Stimulated activated CD8-positive, alpha-beta memory T cell treated with anti-CD3 and anti-CD28 coated beads, Interleukin-15, amount 100 ng/mL, for 1 hour (primary cell): ENCODE measurements around the gene EFCAB9.

Source experiments
- DNase-seq: peaks from one replicate; pipeline ENCODE4 v3.0.0-alpha.2; 2020; ENCODE audit warnings: low read depth

EFCAB9 gene

DNA sequence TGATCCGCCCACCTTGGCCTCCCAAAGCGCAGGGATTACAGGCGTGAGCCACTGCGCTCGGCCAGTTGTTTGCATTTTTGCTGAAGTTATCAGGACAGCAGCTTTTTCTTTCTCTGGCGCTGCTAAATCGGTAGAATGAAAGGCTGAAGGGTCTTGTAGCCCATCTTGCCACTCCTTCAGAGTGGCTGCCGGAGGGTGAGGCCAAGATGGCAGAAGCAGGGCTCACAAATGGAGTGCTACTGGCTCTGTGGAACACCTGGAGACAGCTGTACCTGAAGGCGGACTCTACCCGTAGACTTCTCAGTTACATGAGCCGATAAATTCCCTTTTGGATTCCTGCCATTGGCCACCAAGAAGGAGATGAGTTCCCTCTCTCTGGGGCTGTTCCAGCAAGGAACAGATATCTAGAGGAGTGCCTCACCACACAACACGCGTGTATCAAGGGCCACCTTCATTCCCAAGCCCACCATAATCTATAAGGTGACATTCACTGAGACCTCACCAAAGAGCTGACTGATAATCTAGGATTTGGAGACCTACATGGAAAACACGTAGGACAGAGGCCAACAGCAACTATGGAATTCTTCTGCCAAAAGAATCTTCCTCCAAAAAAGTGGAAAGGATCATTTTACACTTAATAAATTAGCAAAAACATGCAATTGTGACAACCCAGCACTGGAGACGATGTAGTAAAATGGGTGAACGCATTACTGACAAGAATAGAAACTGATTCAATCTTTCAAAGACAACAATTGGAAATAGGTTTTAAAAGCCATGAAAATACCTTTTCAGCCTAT is 27.7 kb upstream of the EFCAB9 start:
- DNase-seq = no peak

DNA sequence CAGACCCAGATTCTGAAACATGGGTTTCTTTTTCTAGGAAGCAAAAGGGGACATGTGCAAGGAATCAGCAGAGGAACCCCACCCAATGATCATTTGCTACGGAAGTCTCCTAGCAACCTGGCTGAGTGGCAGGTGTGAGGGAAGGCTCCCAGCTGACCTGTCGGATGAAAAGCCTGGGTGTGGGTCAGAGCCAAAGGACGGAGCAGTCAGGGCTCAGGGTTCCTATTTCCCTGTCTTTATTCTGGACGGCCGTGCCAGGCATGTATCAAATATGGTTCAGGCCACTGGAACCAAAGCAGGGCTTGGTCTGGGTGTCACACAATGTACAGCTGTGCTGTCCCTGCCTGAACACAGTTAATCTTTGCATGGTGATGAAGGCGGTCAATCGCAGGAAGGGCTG is 26.1 kb upstream of the EFCAB9 start:
- DNase-seq = no peak

DNA sequence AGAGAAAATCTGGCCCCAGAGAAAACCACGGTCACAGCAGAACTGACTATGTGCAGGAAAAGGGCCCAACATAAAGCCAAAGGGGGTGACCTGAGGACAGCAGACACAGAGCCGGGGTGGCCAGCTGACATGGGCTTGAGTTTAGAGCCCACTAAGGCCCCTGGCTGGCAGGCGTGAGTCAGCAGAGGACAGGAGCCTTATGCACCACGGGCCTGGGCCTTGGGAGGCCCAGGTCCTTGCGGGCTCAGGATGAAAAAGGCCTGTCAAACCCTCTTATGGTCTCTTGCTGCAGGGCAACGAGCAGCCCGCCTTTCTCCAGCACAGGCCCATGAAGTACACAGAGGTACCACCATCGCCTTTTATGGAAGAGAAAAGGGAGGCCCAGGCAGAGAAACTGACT is 25.7 kb upstream of the EFCAB9 start:
- no peak for DNase-seq

DNA sequence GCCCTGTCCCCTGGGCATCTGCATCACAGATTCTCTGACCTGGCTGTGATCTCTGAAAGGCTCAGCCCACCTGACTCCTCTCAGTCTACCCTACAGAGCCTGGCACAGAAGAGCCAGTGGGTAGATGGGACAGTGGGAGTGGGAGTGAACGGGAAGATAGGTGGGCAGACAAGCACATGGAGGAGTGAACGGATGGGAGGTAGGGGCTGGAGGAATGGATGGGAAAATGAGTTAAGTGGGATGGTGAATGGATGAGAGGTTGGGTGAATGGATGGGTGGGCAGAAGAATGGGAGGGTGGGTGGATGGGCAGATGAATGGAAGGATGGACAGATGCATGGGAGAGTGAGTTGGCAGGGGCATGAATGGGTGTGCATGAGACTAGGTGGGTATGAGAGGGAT is 24.8 kb upstream of the EFCAB9 start:
- no peak for DNase-seq

DNA sequence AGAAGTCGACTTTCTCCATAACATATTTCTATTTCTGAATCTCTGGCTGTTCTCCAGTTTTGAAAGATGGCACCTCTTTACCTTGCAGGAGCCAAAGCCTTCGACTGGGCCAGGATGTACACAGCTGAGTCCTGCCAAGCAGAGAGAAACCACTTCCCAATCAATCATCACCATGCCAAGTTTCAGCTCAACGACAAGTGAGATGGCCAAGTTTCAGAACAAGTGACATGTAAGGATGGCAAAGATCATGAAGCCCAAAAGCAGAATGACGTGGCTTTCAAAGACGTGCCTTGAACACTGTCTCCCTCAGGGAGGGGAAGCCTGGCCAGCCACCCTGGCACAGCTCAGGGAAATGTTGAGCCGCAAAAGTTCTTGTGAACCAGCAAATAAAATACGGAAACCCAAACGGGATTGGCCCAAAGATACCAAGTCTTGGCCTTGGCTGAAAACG is 23.7 kb upstream of the EFCAB9 start:
- DNase-seq = no peak

DNA sequence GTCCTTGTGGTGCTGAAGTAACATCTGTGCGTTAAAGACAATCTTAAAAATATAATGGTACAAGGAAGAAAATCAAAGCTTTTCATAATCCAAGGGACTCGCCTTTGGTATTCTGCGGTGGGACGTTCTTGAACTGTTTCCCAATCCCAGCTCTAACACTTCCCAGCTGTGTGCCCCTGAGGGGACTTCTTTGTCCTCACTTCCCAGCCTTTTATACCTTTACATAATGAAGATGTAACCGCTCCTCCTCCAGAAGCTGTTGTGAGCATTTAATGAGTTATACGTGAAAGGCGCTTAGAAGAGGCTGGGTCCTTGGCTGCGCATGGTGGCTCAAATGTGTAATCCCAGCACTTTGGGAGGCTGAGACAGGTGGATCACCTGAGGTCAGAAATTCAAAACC is 22.9 kb upstream of the EFCAB9 start:
- no peak for DNase-seq

DNA sequence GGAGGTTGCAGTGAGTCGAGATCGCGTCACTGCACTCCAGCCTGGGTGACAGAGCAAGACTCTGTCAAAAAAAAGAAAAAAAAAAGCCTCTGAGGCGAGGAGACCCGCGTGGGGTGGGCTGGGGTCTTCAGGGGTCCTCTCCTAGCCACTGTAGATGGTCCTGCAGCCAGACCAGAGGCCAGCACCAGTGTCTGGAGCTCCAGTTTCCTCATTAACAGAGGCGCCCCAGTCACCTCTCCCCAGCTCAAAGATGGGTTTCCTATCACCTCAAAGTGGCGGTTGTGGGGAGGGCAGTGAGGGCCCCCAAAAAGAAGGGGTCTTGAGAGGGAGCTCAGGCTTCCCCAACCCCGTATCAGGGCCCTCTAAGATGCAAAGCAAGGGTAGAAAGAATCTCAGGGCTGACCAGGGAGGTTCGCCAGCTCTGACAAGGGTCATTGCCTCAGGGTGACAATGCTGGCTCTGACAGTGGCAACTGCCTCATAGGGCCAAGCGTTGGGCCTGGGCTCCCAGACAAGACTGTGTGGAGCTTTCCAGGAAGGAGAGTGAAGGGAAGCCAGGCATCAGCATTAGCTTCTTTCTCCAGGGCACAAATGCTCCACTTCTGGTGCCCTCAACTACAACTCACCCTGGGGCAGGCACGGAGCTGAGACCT is 20.9 kb upstream of the EFCAB9 start:
- no peak for DNase-seq

DNA sequence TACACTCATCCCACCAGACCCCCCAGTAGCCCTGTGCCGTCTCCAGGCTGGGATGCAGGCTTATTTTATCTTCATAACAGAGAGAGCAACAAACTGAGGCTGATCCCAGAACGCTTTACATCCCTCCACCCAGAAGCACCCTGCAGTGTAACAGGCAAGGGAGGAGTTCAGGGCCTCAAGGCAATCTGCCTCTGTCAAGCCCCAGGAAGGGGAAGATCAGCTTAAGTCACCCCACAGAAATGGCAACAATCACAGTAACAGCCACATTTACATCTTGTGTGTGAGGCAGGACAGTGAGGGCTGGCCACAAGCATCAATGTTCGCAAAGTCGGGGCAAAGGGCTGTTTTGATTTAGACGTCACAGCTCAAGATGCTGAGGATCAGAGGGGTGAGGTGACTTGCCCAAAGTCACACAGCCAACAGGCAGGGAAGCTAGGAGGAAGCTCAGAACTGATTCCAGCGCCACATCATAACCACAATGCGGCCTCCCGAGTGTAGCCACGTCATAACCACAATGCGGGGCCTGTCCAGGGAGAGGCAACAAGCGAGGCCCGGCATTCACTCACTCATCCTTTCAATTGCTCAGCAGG is 20.3 kb upstream of the EFCAB9 start:
- DNase-seq = peak; percentile 37

DNA sequence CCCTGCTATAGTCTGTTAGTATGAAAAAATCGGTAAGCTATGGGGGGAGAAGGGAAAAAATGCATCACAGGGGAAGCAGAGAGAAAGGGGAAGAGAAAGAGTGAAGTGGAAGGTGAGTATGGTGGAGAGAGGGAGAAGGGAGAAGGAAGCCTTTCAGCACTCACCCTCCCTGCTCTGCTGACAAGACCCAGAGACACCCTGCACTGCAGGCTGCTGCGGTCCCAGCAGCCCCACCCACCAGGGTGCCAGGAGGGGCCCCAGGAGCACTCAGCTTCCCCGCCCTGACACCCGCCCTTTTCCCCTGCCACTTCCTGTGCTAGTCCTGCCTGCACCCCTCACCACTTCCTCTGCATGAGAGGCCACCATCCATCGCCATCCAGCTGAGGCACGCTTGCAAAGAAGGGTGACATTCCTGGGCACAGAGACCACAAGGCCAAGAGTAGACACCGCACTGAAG is 18.7 kb upstream of the EFCAB9 start:
- peak; percentile 76 for DNase-seq

DNA sequence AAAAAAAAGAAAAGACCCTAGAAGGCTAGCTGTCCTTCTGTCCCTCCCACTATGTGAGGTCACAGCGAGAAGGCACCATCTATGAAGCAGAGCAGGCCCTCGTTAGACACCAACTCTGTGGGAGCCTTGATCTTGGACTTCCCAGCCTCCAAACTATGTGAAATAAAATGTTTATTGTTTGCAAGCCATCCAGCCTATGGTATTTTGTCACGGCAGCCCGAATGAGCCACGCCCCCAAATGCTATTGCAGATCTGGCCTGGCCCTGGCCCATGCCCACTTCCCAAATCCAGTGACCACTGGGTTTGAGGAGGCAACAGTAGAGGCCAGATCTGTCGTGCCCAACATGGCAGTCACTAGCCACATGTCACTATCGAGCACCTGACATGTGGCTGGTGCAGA is 16.8 kb upstream of the EFCAB9 start:
- DNase-seq = no peak

DNA sequence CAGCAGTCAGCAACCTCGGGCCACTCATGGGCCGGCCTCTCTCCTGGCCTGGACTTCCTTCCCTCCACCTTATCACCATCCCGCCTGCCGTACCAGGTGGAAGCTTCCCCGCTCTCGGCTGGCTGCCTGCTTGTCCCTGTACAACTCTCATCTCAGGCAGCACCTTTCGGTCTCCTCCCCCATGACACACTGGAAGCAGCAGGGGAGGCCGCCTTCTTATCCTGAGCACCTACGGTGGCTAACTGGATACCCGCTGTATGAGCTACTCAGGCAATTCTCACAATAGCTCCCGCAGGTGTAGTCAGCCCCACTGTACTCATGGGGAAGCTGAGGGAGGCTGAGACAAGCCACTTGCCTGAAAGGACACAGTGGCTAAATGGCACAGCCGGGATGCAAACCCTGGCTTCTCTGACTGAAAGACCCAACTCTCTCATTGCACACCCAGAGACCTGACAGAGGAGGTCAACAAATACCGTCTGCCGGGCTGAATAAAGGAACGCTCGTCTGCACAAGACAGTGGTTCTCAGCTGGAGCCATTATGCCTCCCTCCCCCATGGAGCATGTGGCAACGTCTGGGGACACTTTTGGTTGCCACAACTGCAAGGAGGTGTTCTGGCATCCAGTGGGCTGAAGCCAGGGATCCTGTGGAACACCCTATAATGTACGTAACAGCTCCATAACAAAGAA is 15.5 kb upstream of the EFCAB9 start:
- DNase-seq = no peak

DNA sequence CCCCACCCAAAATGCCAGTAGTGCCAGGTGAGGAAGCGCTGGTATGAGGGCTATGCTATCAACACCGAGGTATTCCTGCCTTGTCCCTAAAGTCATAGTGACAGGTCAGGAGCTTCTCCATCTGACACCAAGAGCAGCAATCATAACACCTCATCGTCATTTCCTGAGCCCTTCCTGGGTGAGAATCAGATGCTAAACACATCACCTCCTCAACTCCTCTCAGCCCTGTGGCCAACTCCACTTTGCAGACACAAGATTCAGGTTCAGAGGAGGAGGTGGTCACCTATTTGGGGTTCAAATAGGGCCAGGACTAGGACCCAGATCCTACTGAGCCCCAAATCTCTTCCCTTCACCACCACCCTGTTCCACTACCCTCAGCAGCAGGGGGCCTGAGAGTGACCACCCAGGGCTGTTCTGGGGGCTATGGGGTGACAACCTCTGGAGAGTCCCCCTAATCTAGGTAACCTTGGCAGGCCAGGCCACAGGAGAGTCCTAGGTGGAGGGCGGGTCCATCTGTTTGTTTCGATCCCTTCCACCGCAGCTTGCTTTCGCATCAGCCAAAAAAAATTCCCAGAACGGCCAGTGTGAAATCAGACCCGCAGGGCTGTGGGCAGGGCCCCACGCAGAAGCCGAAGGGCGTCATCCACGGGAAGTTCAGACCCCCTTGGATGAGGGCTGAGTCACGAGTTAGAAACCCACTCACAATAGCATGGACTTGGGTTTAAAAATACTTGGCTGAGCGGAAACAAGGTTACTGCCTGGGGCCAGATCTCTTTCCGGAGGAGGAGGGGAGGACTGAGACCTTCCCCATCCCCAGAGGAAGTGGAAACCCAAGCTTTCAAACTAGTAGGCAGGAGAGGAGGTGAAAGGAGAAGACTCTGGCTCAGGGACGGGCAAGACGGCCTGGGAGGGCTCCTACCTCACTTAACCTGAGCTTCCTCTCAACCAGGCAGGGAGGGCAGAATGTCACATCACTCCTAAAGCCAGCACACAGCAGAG is 14.7 kb upstream of the EFCAB9 start:
- DNase-seq = no peak

DNA sequence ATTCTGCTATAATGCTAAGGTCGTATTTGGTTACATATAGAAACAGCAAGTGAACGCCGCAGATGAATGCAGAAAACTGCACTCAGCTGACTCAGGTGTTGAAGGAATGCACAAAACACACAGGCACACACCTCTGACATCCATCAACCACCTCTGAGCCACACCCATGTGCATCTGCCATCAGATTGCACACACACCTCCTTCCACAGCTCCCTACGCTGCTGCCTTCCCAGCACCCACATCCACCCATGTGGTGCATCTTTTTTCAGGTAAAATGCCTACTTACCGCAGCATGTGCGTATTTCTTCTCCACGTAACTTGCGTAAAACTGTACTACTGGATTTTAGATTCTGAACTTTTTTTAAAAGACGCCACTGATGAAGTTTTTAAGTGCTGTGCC is 13.0 kb upstream of the EFCAB9 start:
- no peak for DNase-seq

DNA sequence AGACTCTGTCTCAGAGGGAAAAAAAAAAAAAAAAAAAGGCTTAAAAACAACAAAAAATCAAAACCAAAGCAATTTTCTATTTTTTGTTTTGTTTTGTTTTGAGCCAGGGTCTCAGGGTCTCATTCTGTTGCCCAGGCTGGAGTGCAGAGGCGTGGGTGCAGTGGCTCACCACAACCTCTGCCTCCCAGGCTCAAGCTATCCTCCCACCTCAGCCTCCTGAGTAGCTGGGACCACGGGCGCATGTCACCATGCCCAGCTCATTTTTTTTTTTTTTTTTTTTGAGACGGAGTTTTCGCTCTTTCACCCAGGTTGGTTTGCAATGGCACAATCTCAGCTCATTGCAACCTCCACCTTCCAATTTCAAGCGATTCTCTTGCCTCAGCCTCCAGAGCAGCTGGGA is 11.7 kb upstream of the EFCAB9 start:
- no peak for DNase-seq

DNA sequence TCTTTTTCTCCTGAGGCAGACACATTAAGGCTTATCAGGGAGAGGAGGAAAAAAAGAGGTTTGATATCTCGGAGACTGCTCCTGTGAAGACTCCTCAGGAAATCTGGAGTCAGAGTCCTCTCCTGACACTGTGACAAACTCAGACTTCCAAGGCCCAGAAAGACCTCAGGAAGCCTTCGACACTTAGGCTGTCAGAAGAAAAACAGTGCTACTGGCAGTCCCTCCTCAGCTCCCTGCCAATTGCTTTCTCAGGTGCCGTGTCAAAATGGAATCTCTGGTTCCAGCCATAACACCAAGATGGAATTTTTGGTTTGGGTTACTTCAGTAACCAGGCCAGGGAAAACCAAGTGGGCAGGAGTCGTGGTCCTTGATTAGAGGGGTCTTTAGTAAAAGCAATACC is 10.1 kb upstream of the EFCAB9 start:
- no peak for DNase-seq

DNA sequence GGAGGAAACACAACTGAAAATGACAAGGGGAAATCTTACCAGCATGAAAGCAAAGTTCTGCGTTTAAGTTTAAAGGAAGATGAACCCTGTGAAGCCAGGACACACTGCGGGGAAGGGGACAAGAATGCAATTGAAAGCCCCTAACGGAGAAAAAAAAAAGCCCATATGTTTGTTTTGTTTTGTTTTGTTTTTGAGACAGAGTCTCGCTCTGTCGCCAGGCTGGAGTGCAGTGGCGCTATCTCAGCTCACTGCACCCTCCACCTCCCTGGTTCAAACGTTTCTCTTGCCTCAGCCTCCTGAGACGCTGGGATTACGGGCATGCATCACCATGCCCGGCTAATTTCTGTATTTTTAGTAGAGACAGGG is 8.9 kb upstream of the EFCAB9 start:
- no peak for DNase-seq

DNA sequence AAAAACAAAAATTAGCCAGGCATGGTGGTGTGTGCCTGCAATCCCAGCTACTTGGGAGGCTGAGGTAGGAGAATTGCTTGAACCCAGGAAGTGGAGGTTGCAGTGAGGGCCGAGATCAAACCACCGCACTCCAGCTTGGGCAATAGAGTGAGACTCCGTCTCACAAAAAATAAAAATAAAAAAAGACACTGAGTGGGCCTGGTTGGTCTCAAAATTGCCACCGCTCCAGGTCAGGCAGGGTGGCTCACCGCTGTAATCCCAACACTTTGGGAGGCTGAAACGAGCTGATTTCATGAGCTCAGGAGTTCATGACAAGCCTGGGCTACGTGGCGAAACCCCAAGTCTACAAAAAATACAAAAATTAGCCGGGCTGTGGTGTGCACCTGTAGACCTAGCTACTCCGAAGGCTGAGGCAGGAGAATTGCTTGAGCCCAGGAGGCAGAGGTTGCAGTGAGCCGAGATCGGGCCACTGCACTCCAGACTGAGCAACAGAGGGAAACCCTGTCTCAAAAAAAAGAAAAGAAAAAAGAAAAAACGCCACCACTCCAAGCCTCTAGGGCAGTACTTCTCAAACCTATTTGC is 7.8 kb upstream of the EFCAB9 start:
- DNase-seq = no peak

DNA sequence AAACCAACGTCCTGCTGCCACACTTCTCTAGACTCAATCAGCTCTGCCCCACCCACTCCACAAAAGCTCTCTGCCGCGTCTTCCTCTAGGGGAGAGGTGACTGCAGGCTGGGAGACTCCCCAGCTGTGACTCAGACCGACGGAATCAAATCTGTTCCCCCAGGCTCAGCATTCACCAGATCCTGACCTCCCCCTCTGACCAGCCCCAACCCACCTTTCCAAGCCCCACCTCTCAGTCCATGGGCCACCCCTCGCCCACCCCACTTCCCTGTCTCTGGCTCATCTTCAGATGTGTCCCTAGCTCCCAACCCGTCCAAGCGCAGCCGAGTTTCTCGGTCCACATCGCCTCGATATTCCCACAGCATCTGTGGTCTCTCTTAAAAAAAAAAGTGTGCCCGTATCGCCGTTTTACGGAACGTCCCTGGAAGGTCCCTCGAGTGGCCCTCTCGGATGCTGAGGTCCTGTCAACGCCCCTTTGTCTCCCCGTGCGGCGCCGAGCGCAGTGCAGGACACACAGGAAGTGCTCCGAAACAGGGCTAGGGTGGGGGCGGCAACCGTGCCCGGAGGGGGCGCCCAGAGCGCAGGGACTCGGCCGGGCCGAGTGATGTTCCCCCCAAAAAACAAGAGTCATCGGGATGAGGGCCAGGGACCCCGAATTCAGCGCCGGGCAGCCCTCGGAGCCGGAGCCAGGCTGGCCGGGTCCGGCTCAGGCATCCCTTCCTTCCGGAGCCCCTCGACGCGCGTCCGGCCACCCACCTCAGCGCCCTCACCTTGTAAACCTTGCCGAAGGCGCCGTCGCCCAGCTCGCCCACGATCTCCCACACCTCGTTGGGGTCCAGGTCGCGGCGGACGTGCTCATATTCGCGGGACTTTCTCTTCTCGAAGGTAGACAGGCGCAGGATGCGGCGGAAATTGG is 6.6 kb upstream of the EFCAB9 start:
- DNase-seq = peak; percentile 43

DNA sequence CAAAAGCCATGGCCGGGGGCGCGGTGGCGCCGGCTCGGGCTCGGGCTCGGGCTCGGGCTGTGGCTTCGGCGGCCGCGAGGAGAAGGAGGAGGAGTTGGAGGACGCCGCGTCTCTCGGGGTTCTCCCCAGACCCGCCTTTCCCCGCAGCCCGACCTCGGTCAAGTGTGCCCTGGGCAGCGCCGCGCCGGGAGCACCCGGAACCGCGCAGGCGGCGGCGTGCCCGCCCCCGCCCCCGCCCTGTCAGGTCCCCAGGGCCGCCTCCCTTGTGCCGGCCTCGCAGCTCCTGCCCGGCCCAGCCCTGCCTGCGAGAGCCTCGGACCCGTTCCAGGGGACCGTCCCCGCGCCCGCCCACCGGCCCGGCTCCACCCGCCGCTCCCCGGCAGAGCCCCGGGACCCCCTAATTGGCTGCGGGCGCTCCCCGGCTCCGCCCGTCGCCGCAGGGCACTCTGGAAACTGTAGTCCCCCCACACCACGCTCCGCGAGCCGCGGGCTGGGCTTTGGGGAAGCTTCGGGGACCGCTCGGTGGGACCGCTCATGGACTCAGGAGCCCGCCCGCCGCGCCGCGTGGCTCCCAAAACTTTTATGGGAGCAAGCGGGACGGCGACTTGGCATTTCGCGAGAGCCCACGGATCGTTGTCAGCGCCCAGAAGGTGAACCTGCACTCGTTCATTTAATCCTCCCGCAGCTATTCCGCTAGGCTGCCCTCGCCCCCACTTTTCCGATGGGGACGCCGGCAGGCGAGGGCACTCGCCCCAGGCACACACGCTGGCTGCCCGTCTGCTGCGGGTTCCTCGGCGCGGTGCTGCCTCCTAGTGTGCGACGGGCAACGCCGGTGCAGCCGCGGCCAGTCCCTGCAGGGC is 5.7 kb upstream of the EFCAB9 start, which contains the start of gene STK10:
TSS of gene STK10 (minus strand) at position 192 of the 860 bp plus-strand sequence. CDS start at position 10, 182 bp downstream.
- peak; percentile 74 for DNase-seq
